HG03175 (cell line): Measurements from ENCODE around the gene LACTB.
A peak's percentile ranks its signal among the peaks of the same experiment; 100 is the strongest.

ENCODE experiments used
- ATAC-seq: cut with Tn5 transposase; IDR thresholded peaks from one replicate; pipeline ENCODE4 v1.9.1; 2021; ENCODE audit warnings: mild to moderate bottlenecking, moderate library complexity; ENCODE audit not compliant: unreplicated experiment

The LACTB gene

GRCh38 chr15:63122002-63122875 is 578 bp downstream of the LACTB start:
- peak; percentile 82 for ATAC-seq

- ATAC-seq, result no peak
Observed at GRCh38 chr15:63124506-63124905, 2.8 kb downstream of the LACTB start.

- no peak for ATAC-seq
Observed at GRCh38 chr15:63126726-63127125, 5.1 kb downstream of the LACTB start.

- no peak for ATAC-seq
Observed at GRCh38 chr15:63133786-63134185, 12.1 kb downstream of the LACTB start.

- no peak for ATAC-seq
Observed at GRCh38 chr15:63134245-63134985, 12.8 kb downstream of the LACTB start.

- ATAC-seq, result no peak
Observed at GRCh38 chr15:63135281-63135680, 13.6 kb downstream of the LACTB start.

- no peak for ATAC-seq
Observed at GRCh38 chr15:63135804-63136203, 14.1 kb downstream of the LACTB start.

GRCh38 chr15:63136742-63137141 is 15.1 kb downstream of the LACTB start:
- no peak for ATAC-seq

GRCh38 chr15:63140936-63141335 is 19.3 kb downstream of the LACTB start:
- no peak for ATAC-seq

- ATAC-seq, result no peak
Observed at GRCh38 chr15:63145426-63145825, 23.8 kb downstream of the LACTB start.

GRCh38 chr15:63146684-63147083 is 25.0 kb downstream of the LACTB start:
- no peak for ATAC-seq

- ATAC-seq, result no peak
Observed at GRCh38 chr15:63151665-63152064, 30.0 kb downstream of the LACTB start.

- ATAC-seq, result no peak
Observed at GRCh38 chr15:63155486-63155885, 33.8 kb downstream of the LACTB start.

GRCh38 chr15:63156086-63156710 is 34.5 kb downstream of the LACTB start:
- no peak for ATAC-seq

GRCh38 chr15:63156755-63157117 is 35.1 kb downstream of the LACTB start:
- ATAC-seq, result no peak

- peak; percentile 90 for ATAC-seq
Observed at GRCh38 chr15:63157118-63157843, 35.6 kb downstream of the LACTB start, which contains the start of gene RPS27L. RPS27L (minus strand) TSS chr15:63157477; CDS start chr15:63157405, 72 bp downstream.

GRCh38 chr15:63157891-63158431 is 36.3 kb downstream of the LACTB start:
- ATAC-seq, result peak; percentile 36

GRCh38 chr15:63160638-63161037 is 39.0 kb downstream of the LACTB start:
- ATAC-seq, result no peak

- no peak for ATAC-seq
Observed at GRCh38 chr15:63163217-63163616, 41.6 kb downstream of the LACTB start.

- no peak for ATAC-seq
Observed at GRCh38 chr15:63165166-63165859, 43.7 kb downstream of the LACTB start.
